Muscle of leg (tissue), 11 donors: ENCODE measurements around the gene LURAP1L. TPM values are rescaled to one million over a fixed set of nuclear protein-coding genes. Genes with fewer than 3 reads are reported as not detected.
"Not testable (repeated sequence)": the region's sequence is repeated elsewhere in the genome, so short reads cannot be mapped to it uniquely, and the experiment has no call there.

Experiments
- DNase-seq: peaks from one replicate; pipeline ENCODE4 v3.0.0; 2013
- H3K27ac ChIP-seq: one replicate; pipeline ENCODE4 v1.5.1; 2013; ENCODE audit warnings: mild to moderate bottlenecking, low read length, control low read depth
- H3K27me3 ChIP-seq: one replicate; pipeline ENCODE4 v1.6.1; 2013; ENCODE audit warnings: low read length; ENCODE audit not compliant: control insufficient read depth, insufficient read depth
- H3K36me3 ChIP-seq: one replicate; pipeline ENCODE4 v1.6.1; 2013; ENCODE audit warnings: low read length; ENCODE audit not compliant: control insufficient read depth, insufficient read depth
- H3K4me1 ChIP-seq: one replicate; pipeline ENCODE4 v1.6.1; 2013; ENCODE audit warnings: low read length; ENCODE audit not compliant: control insufficient read depth, insufficient read depth
- H3K4me3 ChIP-seq: one replicate; pipeline ENCODE4 v1.5.1; 2013; ENCODE audit warnings: low read length, control low read depth
- H3K9me3 ChIP-seq: replicated peaks from 2 replicates; pipeline ENCODE4 v1.6.1; 2013; ENCODE audit warnings: low read depth, low read length; ENCODE audit not compliant: control insufficient read depth
- WGBS: methylation state at CpG from one replicate; pipeline ENCODE4 v1.1.5; 2013; ENCODE audit warnings: missing lambda C conversion rate; ENCODE audit not compliant: insufficient coverage; 5-methylcytosine and 5-hydroxymethylcytosine counted together
- polyA plus RNA-seq, 8 donors: library from polyadenylated mRNA; unstranded; fragments of 120-200 nt; gene quantifications; one replicate each; pipeline versions ENCODE4 v1.2.1 to v1.2.3, GENCODE V29; 2013; ENCODE audit warnings: inconsistent platforms in 1 of 8, low replicate concordance in 1 of 8; ENCODE audit not compliant: insufficient read length in 8 of 8, insufficient read depth in 1 of 8
- total RNA-seq: library from RNA; stranded (reverse); fragments of 120-200 nt; gene quantifications from one replicate; pipeline ENCODE4 v1.2.4, GENCODE V29; 2013

Gene LURAP1L
- total and polyA plus RNA-seq, 9 donors: 7.7 to 26.0 (median 12.8) TPM

- Histone ChIP-seq H3K4me1 (no peaks in the 10 kb centered on the region), H3K9me3 (no peaks in the 10 kb centered on the region), H3K36me3 (no peaks in the 10 kb centered on the region), H3K27ac (no peak overlapping the region), H3K4me3 (no peak overlapping the region), H3K27me3 (no peaks in the 10 kb centered on the region)
- no peak for DNase-seq
- WGBS: 67% methylated on average over 1 of the region's 4 CpGs
These were observed 78.2 kb downstream of the LURAP1L start for GRCh38 chr9:12853051-12853450.

- H3K4me1 ChIP-seq: no peaks in the 10 kb centered on the region
- no peaks in the 10 kb centered on the region for H3K9me3 ChIP-seq
- H3K36me3 ChIP-seq: no peaks in the 10 kb centered on the region
- H3K4me3 ChIP-seq: no peak overlapping the region
- DNase-seq: no peak
- no peaks in the 10 kb centered on the region for H3K27me3 ChIP-seq
- no peak overlapping the region for H3K27ac ChIP-seq
- WGBS: 83% methylated on average over 1 of the region's 2 CpGs
These were observed 79.4 kb downstream of the LURAP1L start for GRCh38 chr9:12854221-12854620.

GRCh38 chr9:12855066-12855465 is 80.2 kb downstream of the LURAP1L start:
- Histone ChIP-seq H3K27me3 (no peaks in the 10 kb centered on the region), H3K4me1 (no peaks in the 10 kb centered on the region), H3K36me3 (no peaks in the 10 kb centered on the region), H3K4me3 (no peak overlapping the region), H3K9me3 (no peaks in the 10 kb centered on the region), H3K27ac (no peak overlapping the region)
- WGBS: 40% methylated on average over 2 of the region's 4 CpGs
- DNase-seq: no peak

- Histone ChIP-seq H3K36me3 (no peaks in the 10 kb centered on the region), H3K4me3 (no peak overlapping the region), H3K4me1 (no peaks in the 10 kb centered on the region), H3K27me3 (no peaks in the 10 kb centered on the region), H3K27ac (no peak overlapping the region), H3K9me3 (no peaks in the 10 kb centered on the region)
- no peak for DNase-seq
- WGBS: 0% methylated on average over 1 of the region's 5 CpGs
These were observed 81.8 kb downstream of the LURAP1L start for GRCh38 chr9:12856603-12857002.

GRCh38 chr9:12859704-12860251 is 85.0 kb downstream of the LURAP1L start:
- no peaks in the 10 kb centered on the region for H3K36me3 ChIP-seq
- H3K27me3 ChIP-seq: no peaks in the 10 kb centered on the region
- no peaks in the 10 kb centered on the region for H3K9me3 ChIP-seq
- no peak for DNase-seq
- H3K4me1 ChIP-seq: no peaks in the 10 kb centered on the region
- no peak overlapping the region for H3K4me3 ChIP-seq
- no CpG with 5 or more reads among the region's 5 CpGs for WGBS
- no peak overlapping the region for H3K27ac ChIP-seq

- Histone ChIP-seq H3K27ac (no peak overlapping the region), H3K4me3 (no peak overlapping the region), H3K36me3 (no peaks in the 10 kb centered on the region), H3K27me3 (no peaks in the 10 kb centered on the region), H3K4me1 (no peaks in the 10 kb centered on the region), H3K9me3 (no peaks in the 10 kb centered on the region)
- no CpG with 5 or more reads among the region's 1 CpG for WGBS
- DNase-seq: no peak
These were observed 86.2 kb downstream of the LURAP1L start for GRCh38 chr9:12860998-12861397.

GRCh38 chr9:12862611-12863410 is 88.0 kb downstream of the LURAP1L start:
- Histone ChIP-seq H3K9me3 (no peaks in the 10 kb centered on the region), H3K4me1 (no peaks in the 10 kb centered on the region), H3K36me3 (no peaks in the 10 kb centered on the region), H3K4me3 (no peak overlapping the region), H3K27me3 (no peaks in the 10 kb centered on the region), H3K27ac (peak overlapping the region; percentile 17)
- DNase-seq: peak; percentile 44
- WGBS: no CpG with 5 or more reads among the region's 3 CpGs

GRCh38 chr9:12863618-12864017 is 88.8 kb downstream of the LURAP1L start:
- Histone ChIP-seq H3K9me3 (no peaks in the 10 kb centered on the region), H3K4me1 (no peaks in the 10 kb centered on the region), H3K4me3 (no peak overlapping the region), H3K27me3 (no peaks in the 10 kb centered on the region), H3K36me3 (no peaks in the 10 kb centered on the region), H3K27ac (peak overlapping the region; percentile 17)
- no CpG with 5 or more reads among the region's 1 CpG for WGBS
- DNase-seq: peak; percentile 79

- not testable (repeated sequence) for H3K9me3 ChIP-seq, H3K36me3 ChIP-seq, H3K27me3 ChIP-seq, H3K4me3 ChIP-seq, DNase-seq, H3K4me1 ChIP-seq, H3K27ac ChIP-seq
- no CpG with 5 or more reads among the region's 3 CpGs for WGBS
These were observed 90.6 kb downstream of the LURAP1L start for GRCh38 chr9:12865380-12865779.
